Endodermal cell (in vitro differentiated cells): ENCODE data around the gene SMIM43. TPM values are rescaled to one million over a fixed set of nuclear protein-coding genes. Genes with fewer than 3 reads are reported as not detected.
"Not testable (repeated sequence)": the region's sequence is repeated elsewhere in the genome, so short reads cannot be mapped to it uniquely, and the experiment has no call there.

ENCODE experiments used
- DNase-seq: peaks from one replicate; pipeline ENCODE4 v3.0.0-alpha.2; 2017
- H3K27ac ChIP-seq: 2 replicates; pipeline ENCODE4 v1.5.1; 2013; ENCODE audit warnings: mild to moderate bottlenecking, low read depth, low read length, moderate library complexity
- H3K27me3 ChIP-seq: 2 replicates; pipeline ENCODE4 v1.6.1; 2013; ENCODE audit warnings: mild to moderate bottlenecking, low read length, moderate library complexity; ENCODE audit not compliant: insufficient read depth, control insufficient read depth, poor library complexity, severe bottlenecking
- H3K36me3 ChIP-seq: 2 replicates; pipeline ENCODE4 v1.7.0; 2013; ENCODE audit warnings: mild to moderate bottlenecking, low read length, moderate library complexity; ENCODE audit not compliant: control insufficient read depth, insufficient read depth
- H3K4me1 ChIP-seq: one replicate; pipeline ENCODE4 v1.7.0; 2013; ENCODE audit warnings: low read length; ENCODE audit not compliant: control insufficient read depth, insufficient read depth
- H3K4me3 ChIP-seq: 2 replicates; pipeline ENCODE4 v1.5.1; 2013; ENCODE audit warnings: mild to moderate bottlenecking, low read length, moderate library complexity
- H3K9ac ChIP-seq: 2 replicates; pipeline ENCODE4 v1.6.1; 2013; ENCODE audit warnings: mild to moderate bottlenecking, low read length, moderate library complexity; ENCODE audit not compliant: poor library complexity, severe bottlenecking; ENCODE audit errors: extremely low read depth
- H3K9me3 ChIP-seq: 2 replicates; pipeline ENCODE4 v1.6.1; 2013; ENCODE audit warnings: mild to moderate bottlenecking, low read length, moderate library complexity; ENCODE audit not compliant: control insufficient read depth
- H3K27ac Mint-ChIP-seq: 2 replicates; pipeline ENCODE4 v1.8.0; 2020; ENCODE audit warnings: mixed read lengths
- H3K27me3 Mint-ChIP-seq: 2 replicates; pipeline ENCODE4 v1.8.0; 2021; ENCODE audit warnings: mild to moderate bottlenecking, mixed read lengths; ENCODE audit not compliant: insufficient read depth
- H3K36me3 Mint-ChIP-seq: 2 replicates; pipeline ENCODE4 v1.8.0; 2020; ENCODE audit warnings: low read depth, mixed read lengths
- H3K4me1 Mint-ChIP-seq: 2 replicates; pipeline ENCODE4 v1.8.0; 2020; ENCODE audit warnings: mixed read lengths
- H3K4me3 Mint-ChIP-seq: 2 replicates; pipeline ENCODE4 v1.8.0; 2020; ENCODE audit warnings: mild to moderate bottlenecking, moderate library complexity, mixed read lengths
- H3K9me3 Mint-ChIP-seq: 2 replicates; pipeline ENCODE4 v1.8.0; 2020; ENCODE audit warnings: mild to moderate bottlenecking, mixed read lengths
- CTCF ChIP-seq: fragments of 200-600 bp; sonication (generic); conservative IDR thresholded peaks from 2 replicates; pipeline ENCODE4 v1.5.0; 2021; ENCODE audit warnings: antibody characterized with exemption, mild to moderate bottlenecking
- WGBS, 2 experiments: methylation state at CpG; one replicate each; pipeline versions ENCODE4 v1.1.5 to v1.1.7; 2013; ENCODE audit warnings: missing lambda C conversion rate in 2 of 2, mixed read lengths in 1 of 2; ENCODE audit not compliant: insufficient coverage in 1 of 2, insufficient read length in 1 of 2; 5-methylcytosine and 5-hydroxymethylcytosine counted together
- total RNA-seq, 2 donors: library from RNA; stranded (reverse); fragmentation: NEBNext Ultra II Directional in 1 of 2; extraction: Animal tissue kit (Norgen Biotek cat#: 25700) in 1 of 2; gene quantifications; 2 replicates in 1 of 2; 3 replicates in 1 of 2; pipeline ENCODE4 v1.2.1, GENCODE V29; 2021

The SMIM43 gene
- total RNA-seq, 2 donors from 2014 or later: not detected

DNA sequence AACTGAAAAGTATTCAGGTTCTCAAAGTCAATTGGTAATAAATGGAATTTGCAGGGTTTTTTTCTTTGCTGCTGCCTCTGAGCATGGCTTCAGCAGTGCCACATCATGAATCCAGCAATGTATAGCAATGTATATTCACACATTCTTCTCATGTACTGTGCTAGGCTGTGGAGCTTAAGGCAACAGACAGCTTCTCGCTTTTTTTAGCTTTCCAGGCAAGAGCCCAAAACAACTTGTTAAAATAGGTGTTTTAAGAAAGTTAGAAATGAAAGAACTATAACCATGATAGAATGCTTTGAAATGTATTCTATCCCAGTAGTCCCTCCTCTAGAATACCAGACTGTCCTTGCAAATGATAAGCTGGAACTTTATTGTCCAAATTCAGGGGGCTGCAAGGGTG is 30.4 kb downstream of the SMIM43 start:
- TF ChIP-seq CTCF: no peak
- Mint-ChIP-seq H3K9me3 (no peaks in the 10 kb centered on the region), H3K4me3 (no peak overlapping the region), H3K36me3 (no peaks in the 10 kb centered on the region), H3K4me1 (no peaks in the 10 kb centered on the region), H3K27me3 (peaks cover 4% of the 10 kb centered on the region), H3K27ac (no peak overlapping the region)
- no peaks in the 10 kb centered on the region for H3K9me3 ChIP-seq
- no peak overlapping the region for H3K4me3 ChIP-seq
- no peak for DNase-seq
- H3K4me1 ChIP-seq: no peaks in the 10 kb centered on the region
- H3K27ac ChIP-seq: no peak overlapping the region
- WGBS, 2 experiments: 80 to 87% methylated on average over 1 of the region's 1 CpG
- H3K9ac ChIP-seq: no peak overlapping the region
- H3K27me3 ChIP-seq: no peaks in the 10 kb centered on the region
- no peaks in the 10 kb centered on the region for H3K36me3 ChIP-seq

DNA sequence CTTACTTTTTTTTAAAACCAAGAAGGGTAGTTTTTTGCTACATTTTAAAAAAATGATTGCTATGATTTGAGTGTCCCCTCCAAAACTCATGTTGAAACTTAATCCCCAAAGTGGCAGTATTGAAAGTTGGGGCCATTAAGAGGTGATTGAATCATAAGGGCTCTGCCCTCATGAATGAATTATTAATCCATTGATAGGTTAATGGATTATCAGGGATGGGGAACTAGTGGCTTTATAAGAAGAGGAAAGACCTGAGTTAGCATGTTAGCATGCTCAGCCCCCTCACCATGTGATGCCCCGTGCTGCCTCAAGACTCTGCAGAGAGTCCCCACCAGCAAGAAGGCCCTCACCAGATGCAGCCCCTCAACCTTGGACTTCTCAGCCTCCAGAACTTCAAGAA is 31.0 kb downstream of the SMIM43 start:
- peaks cover 4% of the 10 kb centered on the region for H3K27me3 Mint-ChIP-seq
- Histone ChIP-seq H3K36me3 (no peaks in the 10 kb centered on the region), H3K4me3 (no peak overlapping the region), H3K4me1 (no peaks in the 10 kb centered on the region), H3K9ac (no peak overlapping the region), H3K27ac (no peak overlapping the region), H3K27me3 (no peaks in the 10 kb centered on the region), H3K9me3 (no peaks in the 10 kb centered on the region)
- no peaks in the 10 kb centered on the region for H3K9me3 Mint-ChIP-seq
- no peak overlapping the region for H3K4me3 Mint-ChIP-seq
- DNase-seq: no peak
- H3K4me1 Mint-ChIP-seq: no peaks in the 10 kb centered on the region
- TF ChIP-seq CTCF: no peak
- H3K27ac Mint-ChIP-seq: no peak overlapping the region
- WGBS, 2 experiments: 100% methylated on average over 1 of the region's 1 CpG
- H3K36me3 Mint-ChIP-seq: no peaks in the 10 kb centered on the region

GRCh38 chr4:121729753-121730152 is 35.2 kb downstream of the SMIM43 start:
- WGBS, 2 experiments: 93% methylated on average over 2 of the region's 2 CpGs; no CpG with 5 or more reads in 1 of the 2 experiments
- not testable (repeated sequence) for H3K36me3 Mint-ChIP-seq, H3K4me3 Mint-ChIP-seq, H3K27ac ChIP-seq, H3K4me1 Mint-ChIP-seq, H3K27ac Mint-ChIP-seq, H3K27me3 Mint-ChIP-seq, H3K9ac ChIP-seq, H3K4me1 ChIP-seq, H3K36me3 ChIP-seq, H3K9me3 Mint-ChIP-seq, H3K9me3 ChIP-seq, H3K27me3 ChIP-seq, H3K4me3 ChIP-seq, DNase-seq

GRCh38 chr4:121728798-121729226 is 36.2 kb downstream of the SMIM43 start:
- Mint-ChIP-seq H3K4me3 (no peak overlapping the region), H3K27me3 (no peaks in the 10 kb centered on the region), H3K4me1 (peaks cover 4% of the 10 kb centered on the region), H3K9me3 (no peaks in the 10 kb centered on the region), H3K27ac (no peak overlapping the region), H3K36me3 (no peaks in the 10 kb centered on the region)
- Histone ChIP-seq H3K4me3 (no peak overlapping the region), H3K27me3 (no peaks in the 10 kb centered on the region), H3K9me3 (no peaks in the 10 kb centered on the region), H3K27ac (no peak overlapping the region), H3K4me1 (no peaks in the 10 kb centered on the region), H3K36me3 (no peaks in the 10 kb centered on the region), H3K9ac (no peak overlapping the region)
- no peak for DNase-seq
- no peak for TF ChIP-seq CTCF
- WGBS, 2 experiments: 83 to 94% methylated on average over 2 to 3 of the region's 3 CpGs
